Measurements from ENCODE around the gene H3-3A. TPM values are rescaled to one million over a fixed set of nuclear protein-coding genes. Genes with fewer than 3 reads are reported as not detected.

The H3-3A gene
- total and polyA plus RNA-seq, 10 donors = 362 to 1,089 (median 575) TPM

DNA sequence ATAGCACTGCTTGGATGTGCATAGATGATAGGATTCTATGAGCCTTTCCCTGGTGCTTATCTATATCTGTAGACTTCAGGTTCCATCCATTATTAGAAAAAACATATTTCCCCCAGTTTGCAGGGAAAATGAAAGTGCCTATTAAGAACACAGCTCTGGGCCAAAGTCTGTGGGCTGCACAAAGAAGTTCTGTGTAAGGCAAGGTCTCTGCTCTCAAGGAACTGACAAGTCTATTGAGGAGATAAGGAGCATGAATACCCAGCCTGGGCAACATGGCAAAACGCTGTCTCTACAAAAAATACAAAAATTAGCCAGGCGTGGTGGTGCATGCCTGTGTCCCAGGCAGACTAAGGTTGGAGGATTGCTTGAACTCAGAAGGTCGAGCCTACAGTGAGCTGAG, 41.1 kb upstream of the H3-3A start:
- H3K36me3 ChIP-seq = no peaks in the 10 kb centered on the region
- no peak overlapping the region for H3K27ac ChIP-seq
- no peak for DNase-seq
- no peaks in the 10 kb centered on the region for H3K9me3 ChIP-seq
- H3K27me3 ChIP-seq (replicated peaks in 1 of 7) = no peaks in the 10 kb centered on the region
- intact Hi-C loops (cut with DNase I; ENCODE audit: low total_unique reads) = no loop called here
- TF ChIP-seq POLR2A (IDR thresholded peaks at IDR 0.05) (no peak), POLR2AphosphoS5 (IDR thresholded peaks at IDR 0.05) (no peak)
- TF ChIP-seq, protein P1, sequence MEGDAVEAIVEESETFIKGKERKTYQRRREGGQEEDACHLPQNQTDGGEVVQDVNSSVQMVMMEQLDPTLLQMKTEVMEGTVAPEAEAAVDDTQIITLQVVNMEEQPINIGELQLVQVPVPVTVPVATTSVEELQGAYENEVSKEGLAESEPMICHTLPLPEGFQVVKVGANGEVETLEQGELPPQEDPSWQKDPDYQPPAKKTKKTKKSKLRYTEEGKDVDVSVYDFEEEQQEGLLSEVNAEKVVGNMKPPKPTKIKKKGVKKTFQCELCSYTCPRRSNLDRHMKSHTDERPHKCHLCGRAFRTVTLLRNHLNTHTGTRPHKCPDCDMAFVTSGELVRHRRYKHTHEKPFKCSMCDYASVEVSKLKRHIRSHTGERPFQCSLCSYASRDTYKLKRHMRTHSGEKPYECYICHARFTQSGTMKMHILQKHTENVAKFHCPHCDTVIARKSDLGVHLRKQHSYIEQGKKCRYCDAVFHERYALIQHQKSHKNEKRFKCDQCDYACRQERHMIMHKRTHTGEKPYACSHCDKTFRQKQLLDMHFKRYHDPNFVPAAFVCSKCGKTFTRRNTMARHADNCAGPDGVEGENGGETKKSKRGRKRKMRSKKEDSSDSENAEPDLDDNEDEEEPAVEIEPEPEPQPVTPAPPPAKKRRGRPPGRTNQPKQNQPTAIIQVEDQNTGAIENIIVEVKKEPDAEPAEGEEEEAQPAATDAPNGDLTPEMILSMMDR (IDR thresholded peaks at IDR 0.05 in 8 of 11, conservative IDR thresholded peaks at IDR 0.05 in 3 of 11) = no peak
- WGBS, 5 donors = 51 to 87% (median 65%) methylated on average over 3 of the region's 3 CpGs
- H3K4me3 ChIP-seq = no peak overlapping the region
- H3K4me1 ChIP-seq = no peaks in the 10 kb centered on the region

GRCh38 chr1:226021801-226022200, 40.7 kb upstream of the H3-3A start:
- no peaks in the 10 kb centered on the region for H3K36me3 ChIP-seq
- no peaks in the 10 kb centered on the region for H3K4me1 ChIP-seq
- 19 to 62% (median 46%) methylated on average over 2 of the region's 2 CpGs for WGBS, 5 donors
- H3K9me3 ChIP-seq = no peaks in the 10 kb centered on the region
- H3K4me3 ChIP-seq = no peak overlapping the region
- H3K27me3 ChIP-seq (replicated peaks in 1 of 7) = no peaks in the 10 kb centered on the region
- intact Hi-C loops (cut with DNase I; ENCODE audit: low total_unique reads) = no loop called here
- no peak overlapping the region for H3K27ac ChIP-seq
- TF ChIP-seq, protein P1 (IDR thresholded peaks at IDR 0.05 in 8 of 11, conservative IDR thresholded peaks at IDR 0.05 in 3 of 11) = no peak
- TF ChIP-seq POLR2A (IDR thresholded peaks at IDR 0.05) (no peak), POLR2AphosphoS5 (IDR thresholded peaks at IDR 0.05) (no peak)
- DNase-seq = no peak

- Histone ChIP-seq H3K4me3 (no peak overlapping the region), H3K27ac (no peak overlapping the region), H3K36me3 (no peaks in the 10 kb centered on the region), H3K4me1 (peaks cover 0 to 12% (median 6%) of the 10 kb centered on the region in 6 donors), H3K9me3 (no peaks in the 10 kb centered on the region), H3K27me3 (replicated peaks in 1 of 7) (no peaks in the 10 kb centered on the region)
- WGBS, 5 donors = 85 to 90% (median 89%) methylated on average over 5 of the region's 5 CpGs
- DNase-seq = no peak
- TF ChIP-seq, protein P1 (IDR thresholded peaks at IDR 0.05 in 8 of 11, conservative IDR thresholded peaks at IDR 0.05 in 3 of 11) = no peak
- no peak for TF ChIP-seq POLR2AphosphoS5 (IDR thresholded peaks at IDR 0.05)
- TF ChIP-seq POLR2A (IDR thresholded peaks at IDR 0.05) = no peak
- intact Hi-C loops (cut with DNase I; ENCODE audit: low total_unique reads) = no loop called here
Observed at GRCh38 chr1:226023735-226024134, 38.8 kb upstream of the H3-3A start.

DNA sequence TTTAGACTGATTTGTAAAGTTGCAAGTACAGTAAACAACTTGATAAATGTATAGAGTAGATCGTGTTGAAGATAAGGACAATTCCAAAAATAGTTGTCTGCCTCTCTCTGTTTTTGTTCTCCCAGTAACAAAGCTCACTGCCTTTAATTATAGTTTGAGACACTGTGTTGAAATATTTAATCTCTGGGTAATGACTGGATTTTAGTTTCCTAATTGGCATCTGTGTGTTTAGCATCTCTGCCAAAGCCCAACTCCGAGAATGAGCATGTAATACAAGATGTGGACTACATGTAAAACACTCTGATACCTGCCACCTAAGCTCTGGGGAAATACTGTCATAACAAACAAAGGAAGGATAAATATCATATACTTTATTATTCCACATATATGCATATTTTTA, 35.7 kb upstream of the H3-3A start:
- no peak for TF ChIP-seq POLR2A (IDR thresholded peaks at IDR 0.05)
- no peak for TF ChIP-seq POLR2AphosphoS5 (IDR thresholded peaks at IDR 0.05)
- TF ChIP-seq, protein P1 (IDR thresholded peaks at IDR 0.05 in 8 of 11, conservative IDR thresholded peaks at IDR 0.05 in 3 of 11) = no peak
- H3K9me3 ChIP-seq = no peaks in the 10 kb centered on the region
- no peak overlapping the region for H3K4me3 ChIP-seq
- no peaks in the 10 kb centered on the region for H3K36me3 ChIP-seq
- no peak for DNase-seq
- peaks cover 0 to 40% (median 21%) of the 10 kb centered on the region in 6 donors for H3K4me1 ChIP-seq
- no peaks in the 10 kb centered on the region for H3K27me3 ChIP-seq (replicated peaks in 1 of 7)
- intact Hi-C loops (cut with DNase I; ENCODE audit: low total_unique reads) = no loop called here
- WGBS, 5 donors = 72 to 83% (median 81%) methylated on average over 2 of the region's 2 CpGs
- H3K27ac ChIP-seq = no peak overlapping the region

All from spleen (tissue), 11 donors.